Hepatic stellate cell (primary cell): Measurements from ENCODE around the gene TXLNB.

Experiments used
- DNase-seq: peaks from one replicate; pipeline ENCODE4 v3.0.0; 2011; ENCODE audit warnings: low spot score

The TXLNB gene

GRCh38 chr6:139291813-139292619 is at the start of gene TXLNB:
TSS of gene TXLNB (minus strand) at chr6:139291998. CDS start at chr6:139288899, 3,099 bp downstream.
- peak; percentile 27 for DNase-seq

GRCh38 chr6:139341060-139341459 is 49.3 kb upstream of the TXLNB start:
- no peak for DNase-seq

GRCh38 chr6:139338795-139339194 is 47.0 kb upstream of the TXLNB start:
- no peak for DNase-seq

- DNase-seq = no peak
These were observed 46.0 kb upstream of the TXLNB start for GRCh38 chr6:139337830-139338229.

- no peak for DNase-seq
These were observed 45.2 kb upstream of the TXLNB start for GRCh38 chr6:139337001-139337400.

GRCh38 chr6:139336488-139336887 is 44.7 kb upstream of the TXLNB start:
- DNase-seq = no peak

GRCh38 chr6:139335447-139336210 is 43.8 kb upstream of the TXLNB start:
- no peak for DNase-seq

- DNase-seq = peak; percentile 46
These were observed 43.1 kb upstream of the TXLNB start for GRCh38 chr6:139334806-139335446.

- no peak for DNase-seq
These were observed 39.2 kb upstream of the TXLNB start for GRCh38 chr6:139330826-139331500.

GRCh38 chr6:139330306-139330705 is 38.5 kb upstream of the TXLNB start:
- DNase-seq = no peak

GRCh38 chr6:139329224-139329623 is 37.4 kb upstream of the TXLNB start:
- DNase-seq = no peak

GRCh38 chr6:139327038-139327437 is 35.2 kb upstream of the TXLNB start:
- no peak for DNase-seq

GRCh38 chr6:139325686-139326085 is 33.9 kb upstream of the TXLNB start:
- no peak for DNase-seq

GRCh38 chr6:139325125-139325524 is 33.3 kb upstream of the TXLNB start:
- no peak for DNase-seq

GRCh38 chr6:139324301-139324555 is 32.4 kb upstream of the TXLNB start:
- no peak for DNase-seq

- DNase-seq = peak; percentile 38
These were observed 31.9 kb upstream of the TXLNB start for GRCh38 chr6:139323511-139324300.

GRCh38 chr6:139320081-139320480 is 28.3 kb upstream of the TXLNB start:
- DNase-seq = no peak

- no peak for DNase-seq
These were observed 25.0 kb upstream of the TXLNB start for GRCh38 chr6:139316622-139317317.

GRCh38 chr6:139313784-139314545 is 22.2 kb upstream of the TXLNB start:
- DNase-seq = no peak

GRCh38 chr6:139313229-139313628 is 21.4 kb upstream of the TXLNB start:
- DNase-seq = no peak
